RPMI7951 (cell line): ENCODE results near the gene PLCB1. TPM values are rescaled to one million over a fixed set of nuclear protein-coding genes. Genes with fewer than 3 reads are reported as not detected.
"Not testable (repeated sequence)": the region's sequence is repeated elsewhere in the genome, so short reads cannot be mapped to it uniquely, and the experiment has no call there.

Source experiments
- DNase-seq: peaks from one replicate; pipeline ENCODE4 v3.0.0-alpha.2; 2012; ENCODE audit warnings: low read depth
- total RNA-seq: library from RNA; depleted of rRNA; stranded (reverse); fragments of >200 nt; shearing (Covaris generic); gene quantifications from 2 replicates; pipeline ENCODE4 v1.2.3, GENCODE V29; 2014

PLCB1 gene
- total RNA-seq, 1 experiment from 2014 or later: 28.4 TPM

DNA sequence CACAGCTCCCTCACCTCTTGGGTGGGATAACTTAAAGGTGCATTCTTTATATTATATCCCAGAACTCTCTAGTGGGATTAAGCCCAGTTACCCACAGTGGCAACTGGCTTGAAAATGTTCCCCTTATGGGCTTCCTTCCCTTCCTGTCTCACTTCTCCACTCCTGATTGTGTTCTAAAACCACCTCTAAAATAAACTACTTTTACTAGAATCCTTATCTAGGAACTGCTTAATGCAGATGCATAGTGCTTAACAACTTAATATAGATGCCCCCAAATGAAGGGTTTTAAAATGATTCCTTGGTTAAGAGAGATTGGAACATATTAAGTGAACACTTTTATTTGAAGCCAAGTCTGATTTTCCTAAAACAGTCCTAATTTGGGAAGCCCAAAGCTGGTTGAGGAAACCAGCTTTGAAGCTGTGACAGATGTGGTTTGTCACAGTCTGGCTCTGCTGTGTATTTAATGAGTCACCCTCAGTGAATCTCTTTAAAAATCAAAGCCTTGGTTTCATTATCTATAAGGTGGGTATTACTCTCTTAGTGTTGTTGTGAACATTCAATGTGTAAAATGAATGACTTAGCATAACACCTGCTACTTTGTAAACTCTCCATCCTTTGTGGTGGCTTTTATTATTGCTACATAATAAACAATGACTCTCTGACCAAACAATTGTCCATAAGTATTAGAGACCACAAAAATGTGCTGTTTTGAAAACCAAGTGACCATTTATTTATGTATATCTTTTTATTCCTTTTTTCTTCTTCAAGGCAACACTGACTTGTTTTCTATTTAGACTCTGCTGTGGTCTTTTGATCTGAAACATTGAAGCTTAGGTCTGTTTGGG, 24.4 kb downstream of the PLCB1 start:
- peak; percentile 72 for DNase-seq

DNA sequence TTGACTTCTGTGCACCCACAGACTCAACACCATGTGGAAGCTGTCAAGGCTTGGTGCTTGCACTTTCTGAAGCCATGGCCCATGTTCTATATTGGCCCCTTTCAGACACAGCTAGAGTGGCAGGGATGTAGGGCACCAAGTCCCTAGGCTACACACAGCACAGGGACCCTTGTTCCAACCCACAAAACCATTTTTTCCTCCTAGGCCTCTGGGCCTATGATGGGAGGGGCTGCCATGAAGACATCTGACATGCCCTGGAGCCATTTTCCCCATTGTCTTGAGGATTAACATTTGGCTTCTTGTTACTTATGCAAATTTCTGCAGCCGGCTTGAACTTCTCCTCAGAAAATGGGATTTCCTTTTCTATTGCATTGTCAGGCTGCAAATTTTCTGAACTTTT, 27.2 kb downstream of the PLCB1 start:
- not testable (repeated sequence) for DNase-seq

DNA sequence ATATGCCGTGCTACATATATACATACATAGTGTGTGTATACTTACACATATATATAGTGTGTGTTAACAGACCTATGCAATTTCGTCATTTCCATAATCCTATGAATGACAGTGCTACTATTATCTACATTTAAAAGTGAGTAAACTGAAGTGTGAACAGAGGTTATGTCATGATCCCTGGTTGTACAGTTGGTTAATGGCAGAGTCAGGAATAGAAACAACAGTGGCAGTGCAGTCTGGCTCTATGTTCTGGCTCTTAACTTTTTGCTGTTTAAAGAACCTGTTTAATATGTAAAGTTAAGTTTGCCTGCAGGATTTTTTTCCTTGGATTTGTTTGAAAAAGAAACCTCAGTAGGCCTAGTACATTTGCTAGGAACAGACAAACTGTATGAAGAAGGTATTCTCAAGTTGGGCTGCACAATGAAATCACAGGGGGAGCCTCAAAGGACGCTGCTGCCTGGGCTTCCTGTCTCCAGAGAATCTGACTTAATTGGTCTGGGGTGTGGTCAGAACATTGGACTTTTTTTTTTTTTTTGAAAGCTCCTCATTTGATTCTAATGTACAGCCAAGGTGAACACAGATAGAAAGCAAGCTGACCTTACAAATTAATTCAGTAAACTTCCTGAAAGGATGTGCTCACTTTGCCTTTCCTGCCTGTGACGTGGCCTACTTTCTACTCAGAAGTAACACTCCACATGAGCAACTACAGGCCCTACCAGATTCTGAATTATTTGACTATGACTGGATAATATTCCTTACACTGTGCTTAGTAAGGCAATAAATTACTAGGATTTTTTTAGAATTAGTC, 29.4 kb downstream of the PLCB1 start:
- DNase-seq: no peak

DNA sequence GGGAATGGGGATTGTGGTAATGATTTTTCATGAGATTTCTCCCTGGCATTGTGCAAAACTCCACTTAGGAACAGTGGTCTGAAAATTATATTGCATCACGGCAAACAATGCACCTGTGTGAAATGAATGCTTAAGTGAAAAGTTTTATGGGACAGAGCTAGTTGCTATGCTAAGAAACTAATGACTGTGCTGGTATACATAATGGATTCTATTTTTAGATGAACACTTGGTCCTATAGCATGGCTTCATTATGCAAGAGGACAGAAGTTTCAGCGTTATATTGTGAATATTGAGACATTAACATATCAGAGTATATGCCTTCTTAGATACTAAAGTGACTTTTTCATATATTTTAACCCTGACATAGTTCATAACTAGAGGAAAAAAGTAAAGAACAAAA, 30.5 kb downstream of the PLCB1 start:
- DNase-seq: no peak

DNA sequence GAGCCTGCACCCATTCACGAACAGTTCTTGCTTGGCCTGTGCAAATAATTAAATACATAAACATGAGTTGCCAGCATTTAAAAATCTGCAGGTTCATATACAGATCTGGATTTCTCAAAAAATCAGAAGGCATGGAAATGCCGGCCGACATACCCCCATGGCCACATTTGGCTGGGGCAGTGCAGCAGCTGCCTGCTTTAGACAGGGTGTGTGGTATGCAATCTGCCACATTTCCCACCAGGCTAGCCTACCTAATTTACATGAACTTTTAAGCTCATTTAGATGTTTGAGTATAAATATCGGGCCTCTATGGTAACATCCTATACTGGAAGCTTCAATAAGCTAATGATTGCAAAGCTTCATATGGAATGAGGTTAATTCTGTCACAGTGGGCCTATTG, 31.5 kb downstream of the PLCB1 start:
- DNase-seq: no peak

DNA sequence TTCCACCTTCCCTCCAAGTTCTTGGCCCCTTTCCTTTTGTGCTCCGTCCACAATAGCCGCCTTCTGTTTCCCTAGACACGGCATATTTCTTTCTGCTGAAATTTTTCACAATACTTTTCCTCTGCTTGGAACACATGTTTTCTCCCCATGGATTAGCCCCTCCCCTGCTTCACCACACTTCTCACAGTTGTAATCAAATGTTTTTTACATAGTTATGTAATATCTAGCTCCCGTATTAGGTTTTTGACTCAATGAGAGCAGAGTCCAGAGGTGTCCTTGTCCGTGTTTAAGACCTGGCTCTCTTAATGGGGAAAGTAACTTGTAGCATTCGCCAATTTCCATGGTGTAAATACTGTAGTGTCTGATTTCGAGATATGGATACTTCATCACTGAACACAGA, 34.7 kb downstream of the PLCB1 start:
- DNase-seq: no peak

DNA sequence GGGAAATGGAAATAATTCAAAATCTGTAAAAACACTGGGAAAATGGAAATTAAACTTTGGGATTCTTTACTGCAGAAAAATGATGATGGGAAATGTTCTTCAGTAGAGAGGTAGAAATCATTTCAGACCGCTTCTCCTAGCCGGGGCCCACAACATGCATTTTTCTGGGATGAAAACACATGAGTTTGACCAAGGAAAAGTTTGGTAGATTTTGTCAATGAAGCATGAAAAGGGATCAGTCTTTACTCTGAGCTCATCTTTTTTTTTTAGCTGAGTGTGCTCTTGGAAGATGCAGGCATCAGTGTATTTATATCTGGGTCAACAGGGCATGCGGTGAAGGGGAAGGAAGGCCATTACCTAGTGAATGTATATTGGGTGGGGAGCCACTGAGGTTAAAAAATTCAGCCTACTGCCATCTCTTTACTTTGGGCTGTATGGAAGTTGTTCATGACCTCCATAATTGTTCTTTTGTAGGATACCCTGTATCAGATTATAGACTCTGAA, 36.8 kb downstream of the PLCB1 start:
- no peak for DNase-seq

DNA sequence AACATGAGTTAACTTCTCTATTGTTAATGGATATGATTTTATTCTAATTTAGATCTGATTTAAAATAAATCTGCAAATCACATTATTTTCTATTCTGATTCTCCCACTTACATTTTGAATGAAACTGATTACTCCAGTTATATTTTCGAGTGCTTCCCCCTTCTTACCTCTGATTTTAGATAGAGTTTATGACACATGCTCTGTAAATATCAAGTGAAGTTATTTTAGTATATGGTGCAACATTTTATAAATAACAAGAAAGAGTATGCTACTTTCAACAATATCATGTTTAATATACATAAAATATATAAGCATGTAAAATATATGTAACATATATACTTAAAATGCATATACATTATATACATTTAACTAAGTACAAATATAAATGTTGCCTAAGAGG, 38.9 kb downstream of the PLCB1 start:
- DNase-seq: no peak

DNA sequence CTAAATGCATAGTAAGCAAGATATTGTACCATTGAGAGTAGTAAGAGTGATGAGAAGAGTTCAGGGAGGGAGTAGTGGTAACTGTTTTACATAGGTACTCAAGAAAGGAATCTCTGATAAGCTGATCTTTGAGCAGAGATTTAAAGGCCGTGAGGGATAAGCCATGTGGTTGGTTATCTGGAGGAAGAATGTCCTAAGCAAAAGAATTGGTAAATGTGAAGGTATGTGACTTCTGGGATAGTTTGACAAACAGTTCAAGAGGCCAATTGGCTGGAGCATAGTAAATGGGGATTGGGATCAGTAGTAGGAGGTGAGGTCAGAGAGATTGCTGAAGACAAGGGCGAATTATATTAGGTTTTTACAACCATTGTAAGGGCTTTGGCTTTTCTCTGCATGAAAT, 40.1 kb downstream of the PLCB1 start:
- DNase-seq: no peak

DNA sequence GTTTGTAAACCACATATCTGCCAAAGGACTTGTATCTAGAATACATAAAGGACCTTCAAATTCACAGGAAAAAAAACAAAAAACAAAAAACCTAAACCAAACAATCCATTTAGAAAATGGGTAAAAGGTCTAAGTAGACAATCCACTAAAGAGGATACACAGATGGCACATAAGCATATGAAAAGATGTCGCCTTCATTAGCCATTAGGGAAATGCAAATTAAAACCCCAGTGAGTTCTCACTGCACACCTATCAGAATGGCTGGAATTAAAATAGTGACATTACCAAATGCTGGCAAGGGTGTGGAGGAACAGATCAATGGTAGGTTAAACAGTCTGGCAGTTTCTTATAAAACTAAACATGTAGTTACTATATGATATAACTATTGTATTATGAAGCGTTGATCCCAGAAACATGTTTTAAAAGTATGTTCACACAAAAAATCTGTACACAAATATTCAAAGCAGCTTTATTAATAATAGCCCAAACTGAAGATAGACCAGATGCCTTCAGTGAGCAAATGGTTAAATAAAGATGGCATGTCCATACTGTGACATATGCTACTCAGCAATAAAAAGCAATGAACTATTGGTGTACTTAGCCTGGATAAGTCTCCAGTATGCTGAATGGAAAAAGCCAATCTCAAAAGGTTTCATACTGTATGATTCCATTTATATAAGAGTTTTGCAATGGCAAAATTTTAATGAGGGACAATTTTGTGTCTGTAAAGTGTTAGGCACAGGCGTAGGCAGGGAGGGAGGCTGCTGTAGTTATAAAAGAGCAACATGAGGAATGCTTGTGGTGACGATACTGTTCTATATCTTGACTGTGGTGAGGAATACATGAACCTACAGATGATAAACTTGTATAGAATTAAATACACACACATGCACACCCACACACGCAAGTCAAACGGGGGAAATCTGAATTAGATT, 43.9 kb downstream of the PLCB1 start:
- no peak for DNase-seq

DNA sequence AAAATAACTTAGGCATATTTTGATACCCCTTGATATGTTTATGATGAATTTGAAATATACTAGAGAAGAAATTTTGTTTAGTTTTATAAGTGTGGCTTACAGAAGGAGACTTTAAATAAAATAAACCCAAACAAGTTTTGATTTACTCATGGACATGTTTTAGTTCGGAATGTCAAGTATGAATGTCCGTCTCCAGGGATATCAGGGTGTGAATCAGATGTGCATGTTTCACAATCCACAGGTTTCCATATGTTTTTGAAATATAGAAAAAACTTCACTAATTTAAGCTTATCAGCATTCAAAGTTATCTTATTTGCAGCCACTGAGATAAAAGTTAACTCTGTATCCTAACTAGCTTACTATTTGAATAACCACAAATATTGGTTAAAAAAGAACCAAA, 51.5 kb downstream of the PLCB1 start:
- no peak for DNase-seq

DNA sequence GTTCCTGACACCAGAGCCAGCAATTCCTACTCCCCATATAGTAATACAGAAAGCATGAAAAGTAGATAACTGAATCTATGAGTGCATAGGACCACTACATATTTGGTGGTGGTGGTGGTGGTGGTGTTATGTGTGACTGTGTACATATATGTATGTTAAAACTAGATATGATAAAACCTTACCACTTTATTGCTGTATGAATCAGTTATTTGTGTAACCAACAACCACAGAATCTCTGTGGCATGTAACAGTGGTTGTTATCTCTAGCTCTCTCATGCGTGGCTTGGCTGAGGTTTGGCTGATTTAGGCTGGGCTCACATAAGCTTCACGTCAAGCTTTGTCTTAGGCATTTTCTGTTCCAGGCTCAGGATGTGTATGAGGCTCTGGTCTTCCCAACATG, 55.7 kb downstream of the PLCB1 start:
- DNase-seq: no peak

DNA sequence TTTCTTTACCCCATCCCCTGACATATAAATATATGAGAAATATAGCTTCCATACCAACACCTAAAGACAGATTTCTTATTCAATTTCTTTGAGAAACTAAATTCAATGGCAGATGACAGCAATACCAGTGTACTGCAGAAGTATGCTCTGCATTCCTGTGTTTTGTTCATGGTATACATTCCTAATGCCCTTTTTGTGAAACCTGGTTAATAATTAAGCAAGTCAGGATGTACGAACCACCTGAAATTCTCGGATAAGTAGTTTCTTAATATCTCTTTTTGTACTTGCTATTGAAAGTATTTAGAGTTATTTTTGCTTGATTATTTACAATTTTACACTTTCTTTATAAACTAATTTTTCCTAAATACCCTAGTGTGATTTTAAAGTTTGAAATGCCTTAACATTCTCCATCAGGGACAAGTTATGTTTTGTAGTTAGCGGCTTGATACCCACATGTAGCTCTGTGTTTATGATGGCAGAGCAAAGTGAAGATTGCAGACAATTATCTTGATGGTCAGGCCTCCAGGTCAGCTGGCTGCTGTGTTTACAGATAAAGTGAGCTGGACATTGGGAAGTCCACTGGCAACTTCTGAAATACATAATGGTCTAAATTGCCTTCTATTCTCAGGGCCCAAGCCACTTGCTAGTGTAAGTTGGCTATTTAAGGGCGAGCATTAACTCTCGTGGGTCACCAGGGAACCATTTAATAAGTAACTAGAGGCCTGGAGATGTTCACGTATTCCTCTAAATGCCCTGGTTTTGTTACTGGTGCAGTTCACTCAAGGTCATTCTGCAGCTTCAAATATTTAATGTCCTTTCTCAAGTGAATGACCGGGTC, 58.2 kb downstream of the PLCB1 start:
- no peak for DNase-seq

DNA sequence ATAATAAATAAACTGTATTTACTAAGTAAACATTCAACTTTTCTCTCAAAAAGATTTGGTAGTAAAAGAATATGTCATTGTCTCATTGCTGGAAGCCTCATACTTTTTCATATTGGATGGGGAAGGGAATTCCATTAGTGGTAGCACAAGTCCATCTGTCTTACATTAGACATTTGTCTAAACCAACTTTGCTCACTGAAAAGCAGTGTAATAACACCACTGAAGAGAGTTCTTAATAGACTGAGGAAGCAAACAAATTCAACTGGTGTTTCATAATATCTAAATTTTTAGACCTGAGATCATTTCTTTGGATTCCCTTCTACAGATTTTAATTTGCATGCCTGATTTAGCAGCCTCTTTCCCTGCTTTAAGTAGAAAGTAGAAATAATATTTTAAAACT, 62.7 kb downstream of the PLCB1 start:
- no peak for DNase-seq

DNA sequence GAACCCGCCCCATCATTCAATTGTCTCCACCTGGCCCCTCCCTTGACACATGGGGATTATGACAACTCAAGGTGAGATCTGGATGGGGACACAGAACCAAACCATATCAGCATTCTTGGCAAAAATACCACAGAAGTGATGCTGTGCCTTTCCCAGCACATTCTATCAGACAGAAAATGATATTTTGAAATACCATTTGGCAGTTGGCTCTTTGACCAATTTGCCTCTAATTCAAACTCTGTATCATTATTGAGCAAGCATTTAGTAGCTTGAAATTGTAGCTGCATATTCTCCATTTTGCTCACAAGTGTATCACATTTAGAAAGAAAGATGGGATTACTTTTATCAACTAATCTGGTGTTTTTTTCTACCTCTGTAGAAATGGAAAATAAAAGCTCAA, 64.0 kb downstream of the PLCB1 start:
- no peak for DNase-seq

DNA sequence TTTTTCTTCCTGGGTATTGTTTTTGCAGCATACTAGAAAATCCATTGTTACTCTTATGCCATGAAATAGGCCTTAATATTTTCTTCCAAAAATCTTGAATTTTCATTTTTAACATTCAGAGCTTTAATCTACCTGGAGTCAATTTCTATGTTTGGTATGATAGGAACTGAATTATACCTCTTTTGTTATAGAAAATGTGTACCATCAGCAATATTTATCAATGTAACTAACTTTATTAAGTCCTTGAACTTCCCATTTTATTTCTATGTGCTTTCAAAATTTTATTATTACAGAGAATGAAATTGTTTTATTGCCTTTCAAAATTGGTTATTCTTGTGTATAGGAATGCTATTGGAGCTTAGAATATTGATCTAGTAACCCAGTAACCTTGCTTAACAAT, 68.2 kb downstream of the PLCB1 start:
- no peak for DNase-seq

DNA sequence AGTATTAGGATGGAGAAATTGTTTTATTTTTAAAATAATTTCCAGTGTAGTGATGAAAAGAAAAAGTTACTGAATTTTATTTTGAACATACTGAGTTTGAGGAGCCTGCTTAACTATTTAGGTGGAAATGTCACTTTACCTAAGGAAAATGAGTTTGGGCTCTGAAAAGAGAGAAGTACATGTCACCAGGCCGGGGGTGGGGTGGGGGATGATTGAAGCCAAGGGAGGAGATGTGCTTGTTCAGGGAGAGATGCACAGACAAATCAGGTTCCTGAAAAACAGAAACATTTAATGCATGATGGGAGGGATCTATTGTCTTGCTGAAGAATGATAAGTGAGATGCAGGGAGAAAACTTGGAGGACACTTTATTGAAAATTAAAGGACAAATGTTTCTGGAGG, 71.3 kb downstream of the PLCB1 start:
- DNase-seq: no peak

DNA sequence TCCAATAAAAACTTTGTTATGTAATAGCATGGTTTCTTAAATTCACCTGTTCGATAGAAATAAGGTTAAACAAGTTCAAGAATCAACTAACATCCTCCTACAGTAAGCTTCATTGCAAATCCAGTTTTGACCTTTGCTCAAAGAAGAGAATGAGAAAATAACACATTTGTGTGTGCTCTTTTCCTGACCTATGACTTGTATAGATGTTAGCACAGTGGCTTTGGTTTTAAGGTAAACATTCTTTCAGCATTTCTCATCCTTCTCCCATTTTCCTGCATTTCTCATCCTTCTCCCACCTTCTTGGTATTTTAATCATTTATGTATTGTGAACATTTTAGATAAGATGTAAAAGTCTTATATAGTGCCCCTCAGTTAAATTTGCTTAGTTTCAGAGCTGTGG, 73.9 kb downstream of the PLCB1 start:
- DNase-seq: no peak

DNA sequence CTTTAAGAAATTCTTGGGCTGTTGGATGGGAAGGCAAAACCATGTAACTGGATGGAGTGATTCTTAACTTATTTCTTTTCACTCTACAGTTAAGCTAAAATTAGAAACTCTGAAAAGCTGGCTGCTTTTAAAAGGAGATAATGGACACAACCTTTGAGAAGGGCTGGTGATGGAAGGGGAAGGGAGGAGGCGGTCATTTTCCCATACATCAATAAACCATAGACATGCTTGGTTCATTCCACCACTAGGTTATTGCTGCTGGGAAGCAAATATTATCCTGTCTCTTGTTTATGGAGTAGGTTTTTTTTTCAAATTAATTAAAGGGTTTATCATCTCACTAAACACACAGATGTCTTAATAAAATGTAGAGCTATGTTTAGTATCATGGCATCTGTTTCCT, 76.2 kb downstream of the PLCB1 start:
- no peak for DNase-seq

DNA sequence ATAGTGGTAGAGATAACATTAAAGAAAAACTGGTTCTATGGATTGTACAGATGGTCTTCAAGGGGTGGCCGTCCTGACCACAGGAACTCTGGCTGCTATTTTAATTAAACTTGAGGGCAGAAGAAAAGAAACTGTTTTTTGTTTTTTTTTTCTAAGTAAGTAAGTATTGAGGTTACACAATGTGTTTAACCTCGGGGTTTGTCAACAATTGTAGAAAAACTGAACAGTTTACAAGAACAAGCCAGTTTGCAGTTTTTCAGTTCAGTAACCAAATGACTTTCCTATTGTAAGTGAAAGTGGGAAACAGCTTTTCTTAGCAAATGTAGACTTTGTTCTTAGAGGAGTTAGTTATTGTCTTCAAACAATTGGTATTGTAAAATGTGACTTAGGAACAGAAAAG, 77.0 kb downstream of the PLCB1 start:
- DNase-seq: peak; percentile 45

DNA sequence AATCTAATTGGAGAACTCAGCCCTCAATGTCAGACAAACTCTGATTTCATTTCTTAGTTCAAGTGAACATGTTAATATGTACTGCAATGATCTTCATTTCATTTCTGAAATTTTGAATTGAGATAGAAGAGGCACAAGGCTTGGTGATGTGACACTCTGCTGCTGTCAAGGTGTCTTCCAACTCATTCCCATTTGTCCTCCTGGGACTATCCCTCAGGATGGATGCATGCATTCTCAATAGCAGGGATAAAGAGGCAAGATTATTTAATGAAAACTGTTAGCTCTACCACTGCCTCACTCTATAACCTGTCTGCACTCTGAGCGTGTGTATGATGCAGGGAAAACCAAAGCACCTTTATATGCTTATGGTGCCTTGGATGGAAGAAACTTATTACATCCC, 78.7 kb downstream of the PLCB1 start:
- DNase-seq: no peak
